ENCODE data around the gene IRAG1. TPM values are rescaled to one million over a fixed set of nuclear protein-coding genes. Genes with fewer than 3 reads are reported as not detected.
A peak's percentile ranks its signal among the peaks of the same experiment; 100 is the strongest.

IRAG1 gene
- total RNA-seq, 1 donor from 2014 or later = 6.1 TPM

- no peaks in the 10 kb centered on the region for H3K27me3 Mint-ChIP-seq (ENCODE audit: low read depth)
- H3K4me1 Mint-ChIP-seq = peaks cover 14% of the 10 kb centered on the region
- H3K9me3 Mint-ChIP-seq = no peaks in the 10 kb centered on the region
- TF ChIP-seq, protein P1, sequence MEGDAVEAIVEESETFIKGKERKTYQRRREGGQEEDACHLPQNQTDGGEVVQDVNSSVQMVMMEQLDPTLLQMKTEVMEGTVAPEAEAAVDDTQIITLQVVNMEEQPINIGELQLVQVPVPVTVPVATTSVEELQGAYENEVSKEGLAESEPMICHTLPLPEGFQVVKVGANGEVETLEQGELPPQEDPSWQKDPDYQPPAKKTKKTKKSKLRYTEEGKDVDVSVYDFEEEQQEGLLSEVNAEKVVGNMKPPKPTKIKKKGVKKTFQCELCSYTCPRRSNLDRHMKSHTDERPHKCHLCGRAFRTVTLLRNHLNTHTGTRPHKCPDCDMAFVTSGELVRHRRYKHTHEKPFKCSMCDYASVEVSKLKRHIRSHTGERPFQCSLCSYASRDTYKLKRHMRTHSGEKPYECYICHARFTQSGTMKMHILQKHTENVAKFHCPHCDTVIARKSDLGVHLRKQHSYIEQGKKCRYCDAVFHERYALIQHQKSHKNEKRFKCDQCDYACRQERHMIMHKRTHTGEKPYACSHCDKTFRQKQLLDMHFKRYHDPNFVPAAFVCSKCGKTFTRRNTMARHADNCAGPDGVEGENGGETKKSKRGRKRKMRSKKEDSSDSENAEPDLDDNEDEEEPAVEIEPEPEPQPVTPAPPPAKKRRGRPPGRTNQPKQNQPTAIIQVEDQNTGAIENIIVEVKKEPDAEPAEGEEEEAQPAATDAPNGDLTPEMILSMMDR (conservative IDR thresholded peaks at IDR 0.05) = no peak
- DNase-seq (ENCODE audit: low read depth, low spot score) = no peak
- no peak overlapping the region for H3K4me3 Mint-ChIP-seq
- H3K36me3 Mint-ChIP-seq (ENCODE audit: low read depth) = no peaks in the 10 kb centered on the region
- H3K27ac Mint-ChIP-seq (ENCODE audit: unreplicated experiment) = no peak overlapping the region
Observed at GRCh38 chr11:10664496-10664895, 29.1 kb downstream of the IRAG1 start.

DNA sequence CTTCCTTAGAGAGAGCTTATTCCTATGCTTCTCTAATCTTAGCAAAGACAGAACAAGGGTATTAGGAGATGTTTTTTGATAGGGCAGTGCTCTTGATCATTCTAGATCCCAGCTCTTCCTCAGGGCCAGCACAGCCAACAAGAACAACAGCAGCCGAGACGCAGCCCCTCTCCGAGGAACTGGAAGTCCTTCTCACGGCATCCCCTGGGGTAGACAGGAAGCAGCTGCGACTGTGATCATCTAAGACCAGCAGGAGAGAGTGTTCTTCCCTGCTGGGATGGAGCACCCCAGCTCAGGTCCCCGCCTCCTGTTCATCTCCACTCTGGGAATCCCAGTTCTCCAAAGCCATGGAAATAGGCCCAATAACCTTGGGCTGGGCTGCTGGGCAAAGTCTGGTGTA lies 29.6 kb downstream of the IRAG1 start:
- Mint-ChIP-seq H3K9me3 (no peaks in the 10 kb centered on the region), H3K27me3 (ENCODE audit: low read depth) (no peaks in the 10 kb centered on the region), H3K4me3 (no peak overlapping the region), H3K36me3 (ENCODE audit: low read depth) (no peaks in the 10 kb centered on the region), H3K27ac (ENCODE audit: unreplicated experiment) (peak overlapping the region; percentile 32), H3K4me1 (peaks cover 17% of the 10 kb centered on the region)
- TF ChIP-seq, protein P1 (conservative IDR thresholded peaks at IDR 0.05) = no peak
- no peak for DNase-seq (ENCODE audit: low read depth, low spot score)

DNA sequence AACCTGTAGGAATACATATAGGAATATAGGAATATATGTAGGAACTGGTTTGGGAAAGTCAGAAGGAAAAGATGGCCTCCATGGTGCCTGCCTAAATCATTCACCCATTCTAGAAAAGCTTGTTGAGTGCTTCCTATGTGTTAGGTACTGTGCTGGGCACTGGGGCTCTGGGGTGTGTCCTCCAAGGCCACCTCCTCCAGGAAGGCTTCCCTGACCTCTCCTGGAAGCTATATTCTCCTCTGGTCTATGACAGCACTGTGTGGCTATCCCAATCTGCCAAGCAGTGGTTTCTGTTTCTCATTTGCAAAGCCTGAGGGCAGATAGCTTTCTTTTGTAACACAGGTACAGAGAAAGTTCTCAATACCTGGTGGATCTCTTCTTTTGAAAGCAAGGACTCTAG lies 30.2 kb downstream of the IRAG1 start:
- Mint-ChIP-seq H3K4me3 (no peak overlapping the region), H3K4me1 (peaks cover 21% of the 10 kb centered on the region), H3K9me3 (no peaks in the 10 kb centered on the region), H3K27me3 (ENCODE audit: low read depth) (no peaks in the 10 kb centered on the region), H3K36me3 (ENCODE audit: low read depth) (no peaks in the 10 kb centered on the region), H3K27ac (ENCODE audit: unreplicated experiment) (no peak overlapping the region)
- no peak for DNase-seq (ENCODE audit: low read depth, low spot score)
- TF ChIP-seq, protein P1 (conservative IDR thresholded peaks at IDR 0.05) = no peak

- TF ChIP-seq, protein P1 (conservative IDR thresholded peaks at IDR 0.05) = no peak
- DNase-seq (ENCODE audit: low read depth, low spot score) = no peak
- no peaks in the 10 kb centered on the region for H3K27me3 Mint-ChIP-seq (ENCODE audit: low read depth)
- H3K4me3 Mint-ChIP-seq = no peak overlapping the region
- no peaks in the 10 kb centered on the region for H3K9me3 Mint-ChIP-seq
- H3K36me3 Mint-ChIP-seq (ENCODE audit: low read depth) = no peaks in the 10 kb centered on the region
- H3K4me1 Mint-ChIP-seq = peaks cover 35% of the 10 kb centered on the region
- H3K27ac Mint-ChIP-seq (ENCODE audit: unreplicated experiment) = peak overlapping the region; percentile 13
Observed at GRCh38 chr11:10660323-10660722, 33.2 kb downstream of the IRAG1 start.

DNA sequence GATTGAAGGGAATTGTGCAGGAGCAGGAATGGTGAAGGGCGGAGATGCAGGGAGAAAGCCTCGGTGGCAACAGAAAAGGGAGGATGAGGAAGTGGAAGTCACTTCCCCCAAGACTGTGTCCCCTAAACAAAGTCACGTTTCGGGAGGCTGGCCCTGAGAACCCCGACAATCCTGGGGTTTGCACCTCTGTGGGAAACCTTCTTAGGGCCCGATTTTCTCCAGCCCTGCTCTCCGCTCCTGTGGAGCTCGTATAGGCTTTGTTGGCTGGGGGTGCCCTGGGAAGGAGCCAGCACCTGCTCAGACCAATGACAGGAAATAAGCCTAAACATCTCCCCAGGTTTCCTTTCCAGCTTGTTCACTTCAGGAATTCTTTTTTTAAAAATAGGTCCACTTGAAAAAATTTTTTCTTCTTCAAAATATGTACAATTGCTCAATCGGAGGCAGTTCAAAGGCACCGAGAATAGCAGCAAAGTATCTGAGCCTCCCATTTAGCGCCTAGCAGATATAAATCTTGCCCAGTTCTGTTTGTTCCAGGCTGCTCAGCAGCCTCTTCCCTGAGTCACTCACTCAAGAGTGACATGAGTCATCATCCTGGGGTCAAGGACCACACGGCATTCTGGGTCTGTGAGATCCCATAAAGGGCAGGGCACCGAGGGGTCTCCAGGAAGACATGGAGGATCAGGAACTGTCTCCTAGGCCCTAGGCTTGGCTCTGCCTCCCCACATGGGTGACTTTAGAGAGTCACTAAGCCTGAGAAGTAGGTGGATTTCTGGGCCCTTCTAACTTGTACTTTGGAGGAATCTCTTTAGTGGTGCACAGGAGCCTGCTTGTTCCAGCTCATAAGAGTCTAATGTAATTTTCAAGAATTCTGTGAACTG lies 34.0 kb downstream of the IRAG1 start:
- Mint-ChIP-seq H3K36me3 (ENCODE audit: low read depth) (no peaks in the 10 kb centered on the region), H3K9me3 (no peaks in the 10 kb centered on the region)

More for the DNA sequence above, 34.0 kb downstream of the IRAG1 start:
- H3K4me1 Mint-ChIP-seq = peaks cover 39% of the 10 kb centered on the region
- DNase-seq (ENCODE audit: low read depth, low spot score) = no peak
- H3K27ac Mint-ChIP-seq (ENCODE audit: unreplicated experiment) = peak overlapping the region; percentile 89
- H3K4me3 Mint-ChIP-seq = no peak overlapping the region
- no peaks in the 10 kb centered on the region for H3K27me3 Mint-ChIP-seq (ENCODE audit: low read depth)
- TF ChIP-seq, protein P1 (conservative IDR thresholded peaks at IDR 0.05) = no peak
